Anterior cingulate cortex (tissue), 58 donors: ENCODE data around the gene PTAR1.

Experiments
- DNase-seq, 58 donors: peaks; one replicate each; lab custom pipeline; 2025; lab: John Stamatoyannopoulos, UW

PTAR1 gene

DNA sequence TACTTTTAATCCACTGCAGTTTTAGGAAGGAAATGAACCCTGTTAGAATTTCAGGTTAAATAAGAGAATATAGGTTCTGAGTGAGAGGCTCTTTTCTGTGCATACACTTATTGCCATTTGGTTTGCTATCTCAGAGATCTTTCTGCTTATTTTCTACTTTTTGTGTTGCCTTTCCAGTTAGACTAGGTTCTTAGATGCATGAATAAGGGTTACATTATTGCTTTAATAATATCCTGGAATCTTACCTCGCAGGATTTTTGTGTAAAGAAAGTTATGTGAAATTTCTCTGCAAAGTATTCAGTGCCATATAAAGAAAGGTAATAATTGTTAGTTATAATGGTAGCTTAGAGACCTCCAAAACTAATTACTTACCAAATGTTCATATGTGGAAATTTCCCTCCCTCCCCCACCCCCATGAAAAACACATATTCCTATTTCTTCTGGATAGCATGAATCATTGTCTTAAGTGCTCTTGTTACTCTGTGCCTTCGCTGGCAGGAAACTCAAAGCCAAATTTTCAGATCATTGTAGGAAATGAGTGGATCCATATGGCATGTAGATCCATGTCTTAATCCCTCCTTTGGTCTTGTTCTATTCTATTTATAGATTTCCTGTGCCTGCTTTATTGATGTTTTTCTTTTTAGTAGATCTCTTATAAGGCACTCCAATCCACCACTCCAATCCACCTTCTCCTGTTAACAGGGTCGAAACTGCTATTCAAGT, 84.9 kb downstream of the PTAR1 start:
- no peak for DNase-seq

DNA sequence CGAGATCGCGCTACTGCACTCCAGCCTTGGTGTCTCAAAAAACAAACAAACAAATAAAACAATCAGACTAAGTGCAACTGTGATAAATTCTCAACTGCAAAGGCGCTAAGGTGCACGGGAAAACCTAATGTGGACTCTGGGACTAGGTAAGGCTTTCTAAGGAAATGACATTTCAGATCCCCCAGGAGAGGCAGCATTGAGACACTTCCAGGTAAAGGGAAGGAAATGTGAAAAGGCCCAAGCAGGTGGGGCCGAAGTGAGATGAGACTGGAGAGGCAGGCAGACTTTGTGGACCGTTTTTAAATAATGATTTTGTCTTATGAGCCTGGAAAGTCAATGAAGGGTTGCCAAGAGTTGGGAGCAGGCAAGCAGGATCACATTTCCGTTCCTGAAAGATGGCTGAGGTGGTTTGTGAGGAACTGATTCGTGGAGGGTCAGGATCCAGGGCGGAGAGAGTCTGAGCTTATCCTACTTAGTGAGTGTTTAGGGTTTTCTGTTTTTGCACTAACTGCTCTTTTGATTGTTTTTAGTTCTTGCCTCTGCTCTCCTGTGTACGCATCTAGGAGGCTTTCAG, 85.6 kb downstream of the PTAR1 start:
- DNase-seq, result no peak

DNA sequence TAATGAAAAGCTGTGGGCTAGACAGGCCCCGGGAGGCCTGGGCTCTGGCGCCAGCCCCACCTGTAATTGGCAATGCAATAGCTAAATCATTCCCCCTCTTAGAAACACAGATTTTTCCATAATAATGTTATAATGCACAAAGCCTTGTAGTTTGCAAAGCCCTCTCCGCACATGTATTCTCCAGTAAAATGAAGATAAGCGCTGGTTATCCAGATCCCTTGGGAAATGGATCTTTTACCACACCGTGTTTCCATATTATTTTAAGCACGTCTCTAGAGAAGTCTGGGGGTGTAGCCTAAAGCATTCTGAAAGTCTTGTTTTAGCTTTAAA, 86.5 kb downstream of the PTAR1 start:
- no peak for DNase-seq

DNA sequence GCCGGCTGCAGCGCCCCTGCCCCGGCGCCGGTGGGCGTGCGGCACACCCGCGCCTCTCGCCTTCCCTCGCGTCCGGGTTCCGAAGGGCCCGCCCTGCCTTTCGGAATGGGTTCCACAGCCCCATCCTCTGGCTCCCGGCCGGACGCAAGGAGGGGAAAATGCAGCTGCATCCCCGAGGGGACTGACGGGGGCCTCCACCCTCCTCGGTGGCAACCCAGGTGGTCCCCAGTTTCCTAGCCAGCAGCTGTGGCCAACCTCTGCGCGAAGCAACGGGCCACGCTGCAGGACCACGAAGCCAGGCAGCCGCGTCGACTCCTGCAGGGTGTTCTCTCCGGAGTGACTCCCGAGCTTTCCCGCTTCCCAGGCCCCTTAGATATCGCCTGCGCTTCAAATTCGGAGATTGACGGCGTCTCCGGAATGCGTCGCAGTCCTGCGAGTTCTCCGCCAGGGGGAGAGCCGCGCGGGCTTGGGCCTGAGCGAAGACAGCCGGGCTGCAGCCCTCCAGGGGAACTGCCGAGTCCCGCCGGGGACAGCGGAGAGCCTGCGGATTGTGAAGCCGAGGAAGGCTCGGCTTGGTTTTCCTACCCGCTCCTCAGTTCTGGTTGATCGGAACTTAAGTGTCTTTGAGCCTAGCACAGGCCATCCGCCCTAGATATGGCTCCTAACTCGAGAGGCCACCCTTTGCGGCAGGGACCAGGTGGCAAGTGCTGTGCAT, 87.1 kb downstream of the PTAR1 start:
- DNase-seq, result peak in 57 of 58 donors; percentile 38 to 91 (median 79)

DNA sequence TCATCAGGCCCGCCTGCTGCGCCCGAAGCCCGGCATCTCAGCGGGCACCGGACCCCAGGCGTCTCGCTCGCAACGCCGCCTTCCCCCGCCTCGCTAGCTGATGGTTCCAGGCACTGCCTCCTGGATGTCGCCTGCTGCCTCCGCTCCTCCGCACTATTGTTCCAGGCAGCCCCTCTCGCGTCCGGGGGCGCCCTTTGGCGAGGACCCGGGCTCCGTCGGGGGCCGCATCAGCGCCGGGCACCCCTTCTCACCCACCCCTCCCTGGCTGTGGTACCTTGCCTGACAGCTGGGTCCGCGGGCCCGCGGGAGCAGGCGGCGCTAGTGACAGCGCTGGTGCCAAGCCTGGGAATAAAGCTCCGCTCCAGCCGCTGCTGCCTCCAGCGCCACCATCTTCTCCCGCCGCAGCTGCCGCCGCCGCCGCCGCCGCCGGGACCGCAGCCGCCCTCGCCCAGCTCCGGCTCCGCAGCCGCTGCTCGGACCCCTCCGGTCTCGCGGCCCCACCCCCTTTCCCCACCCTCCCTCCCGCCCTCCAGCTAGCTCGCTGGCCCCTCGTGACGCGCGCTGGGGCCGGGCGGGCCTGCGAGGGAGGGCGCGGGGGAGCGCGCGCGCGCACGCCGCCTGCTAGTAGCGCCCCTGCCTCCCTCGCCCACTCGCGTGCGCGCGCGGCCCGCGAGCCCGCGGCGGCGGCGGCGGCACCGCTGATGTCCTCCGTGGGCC, 87.8 kb downstream of the PTAR1 start, which contains the start of gene APBA1:
Gene APBA1 (minus strand): TSS at position 493 of the 717 bp plus-strand sequence.
- DNase-seq, result peak in 56 of 58 donors; percentile 47 to 90 (median 79)

DNA sequence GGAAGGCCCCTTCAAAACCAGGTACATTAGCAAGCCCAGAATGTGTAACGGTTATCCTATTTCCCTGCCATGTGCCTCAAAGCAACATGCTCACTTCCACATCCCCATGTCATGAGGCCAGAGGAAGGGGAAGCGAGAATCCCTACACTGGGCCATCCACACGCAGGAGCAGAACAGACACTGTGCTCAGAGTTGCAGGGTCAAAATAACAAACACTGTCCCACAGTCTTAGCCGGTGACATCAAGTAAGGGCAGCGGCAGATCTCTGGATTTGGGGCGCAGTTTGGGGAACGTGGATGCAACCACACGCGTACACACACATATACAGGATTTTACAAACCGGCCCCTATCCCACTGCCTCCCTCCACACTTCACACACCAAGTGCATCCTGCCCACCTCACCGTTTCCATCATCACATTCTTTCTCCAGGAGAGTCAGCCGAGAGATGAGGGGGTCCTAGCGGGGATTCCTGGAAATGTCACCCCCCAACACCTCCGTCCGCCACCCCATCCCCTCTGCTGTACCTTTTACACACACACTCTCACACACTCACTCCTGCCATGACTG, 88.4 kb downstream of the PTAR1 start:
- DNase-seq, result peak in 40 of 58 donors; percentile 4 to 68 (median 44)

DNA sequence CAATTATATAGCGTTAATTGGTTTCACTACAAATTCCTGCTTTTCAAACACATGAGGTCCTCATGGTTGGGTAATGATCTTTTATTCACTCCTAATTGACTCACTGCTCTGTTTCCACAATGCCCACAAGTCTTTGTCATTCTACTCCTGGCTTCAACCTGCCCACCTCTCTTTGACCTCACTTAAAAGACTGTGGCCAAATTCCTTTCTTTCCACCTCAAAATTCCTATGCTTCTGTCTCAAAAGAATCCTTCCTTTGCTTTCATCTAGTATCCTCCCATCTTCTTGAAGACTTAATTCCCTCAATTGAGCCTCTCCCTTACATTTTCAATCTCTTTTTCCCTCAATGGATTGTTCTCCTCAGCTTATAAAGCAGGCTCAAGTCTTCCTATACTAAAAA, 92.5 kb downstream of the PTAR1 start:
- no peak for DNase-seq

DNA sequence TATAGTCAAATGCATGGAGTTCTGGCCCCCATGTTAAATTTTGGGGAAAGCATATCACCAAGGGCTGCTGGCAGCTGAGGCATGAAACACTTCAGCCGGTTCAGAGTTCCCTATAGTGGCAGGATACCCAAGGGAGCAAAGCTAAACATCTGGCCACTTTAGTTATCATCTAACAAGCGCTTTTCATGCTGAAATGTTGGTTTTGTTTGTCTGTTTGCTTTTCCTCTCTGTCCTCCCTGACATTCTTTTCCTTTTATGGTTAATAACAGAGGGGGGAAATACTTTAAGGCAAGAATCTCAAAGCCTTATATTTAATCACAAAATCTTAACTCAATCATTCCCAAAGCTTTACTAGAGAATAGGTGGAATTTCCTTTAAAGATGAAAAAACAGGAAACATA, 99.5 kb downstream of the PTAR1 start:
- no peak for DNase-seq
